HepG2 (cell line): ENCODE results near the gene WDR6. TPM values are rescaled to one million over a fixed set of nuclear protein-coding genes. Genes with fewer than 3 reads are reported as not detected.

ENCODE experiments used
- ATAC-seq: fragments of 200-7000 bp; cut with Tn5 transposase; 3 replicates; pipeline ENCODE4 v1.9.1; 2020; ENCODE audit warnings: mild to moderate bottlenecking, moderate library complexity
- BruUV-seq: library from RNA; stranded (reverse); fragments of 400-500 nt; replicated peaks from 2 replicates; lab custom pipeline; 2021; lab: Mats Ljungman, UMichigan
- CTCF ChIA-PET: fragments of 300-600 bp; formaldehyde crosslinking; extraction: SDS; loops from one replicate; lab custom pipeline; 2021; ENCODE audit warnings: low total read pairs, inconsistent platforms, low intra/inter-chr PET ratio; lab: Yijun Ruan, JAX
- POLR2A ChIA-PET: fragments of 350-600 bp; sonication (Branson Sonifier 250); formaldehyde crosslinking; loops from one replicate; lab custom pipeline; 2020; ENCODE audit warnings: antibody characterized with exemption, inconsistent platforms; lab: Yijun Ruan, JAX
- DNase-seq: peaks from one replicate; pipeline ENCODE4 v3.0.0-alpha.2; 2015; ENCODE audit warnings: low spot score
- FAIRE-seq: peaks from 3 replicates; lab custom pipeline; 2011; peaks lifted over from hg19 to GRCh38; lab: Jason Lieb, UNC
- H2AFZ ChIP-seq: one replicate; pipeline ENCODE4 v1.6.1; 2011; ENCODE audit warnings: low read length, inconsistent platforms
- H3K27ac ChIP-seq: fragments of 300-600 bp; 3 replicates; pipeline ENCODE4 v1.8.0; 2011; ENCODE audit warnings: mixed run types, mild to moderate bottlenecking, mixed read lengths, low read length, inconsistent platforms; ENCODE audit not compliant: insufficient read depth; ENCODE audit errors: extremely low read length
- H3K27me3 ChIP-seq, 2 experiments: fragments of 200-600 bp in 1 of 2; 2 replicates in 1 of 2; 3 replicates in 1 of 2; pipeline versions ENCODE4 v1.6.0 to v1.8.0; 2011; ENCODE audit warnings: low read length in 2 of 2, mild to moderate bottlenecking in 2 of 2, moderate library complexity in 2 of 2, inconsistent platforms in 1 of 2; ENCODE audit not compliant: insufficient read depth in 2 of 2, control insufficient read depth in 1 of 2
- H3K36me3 ChIP-seq, 2 experiments: fragments of 200-600 bp in 1 of 2; replicated peaks in 1 of 2; 2 replicates in 1 of 2; 3 replicates in 1 of 2; pipeline versions ENCODE4 v1.5.1 to v1.8.0; 2011; ENCODE audit warnings: low read length in 2 of 2, inconsistent platforms in 1 of 2; ENCODE audit not compliant: insufficient read depth in 2 of 2, control insufficient read depth in 1 of 2
- H3K4me1 ChIP-seq: 2 replicates; pipeline ENCODE4 v1.5.1; 2012; ENCODE audit warnings: low read length, inconsistent platforms; ENCODE audit not compliant: insufficient read depth
- H3K4me2 ChIP-seq: 2 replicates; pipeline ENCODE4 v1.6.0; 2011; ENCODE audit warnings: low read depth, low read length, inconsistent platforms
- H3K4me3 ChIP-seq, 3 experiments: fragments of 200-600 bp in 1 of 3; sonication (generic), shearing (Covaris generic) in 1 of 3; replicated peaks in 1 of 3; 2 replicates each; pipeline ENCODE4 v1.5.1; 2011 to 2016; ENCODE audit warnings: low read length in 3 of 3, inconsistent platforms in 2 of 3, low read depth in 2 of 3, mild to moderate bottlenecking in 2 of 3, control low read depth in 1 of 3, mixed read lengths in 1 of 3; ENCODE audit not compliant: insufficient read depth in 1 of 3
- H3K79me2 ChIP-seq: one replicate; pipeline ENCODE4 v1.6.1; 2011; ENCODE audit warnings: low read length, inconsistent platforms; ENCODE audit not compliant: insufficient read depth
- H3K9ac ChIP-seq: 2 replicates; pipeline ENCODE4 v1.6.0; 2011; ENCODE audit warnings: mild to moderate bottlenecking, low read depth, low read length, inconsistent platforms; ENCODE audit not compliant: insufficient read depth
- H3K9me3 ChIP-seq: 2 replicates; pipeline ENCODE4 v1.5.1; 2012; ENCODE audit warnings: mild to moderate bottlenecking, low read length
- H4K20me1 ChIP-seq: 2 replicates; pipeline ENCODE4 v1.6.0; 2011; ENCODE audit warnings: inconsistent platforms, mild to moderate bottlenecking, low read length, moderate library complexity; ENCODE audit not compliant: insufficient read depth
- ATF7 ChIP-seq, 2 experiments: fragments of 450-650 bp in 1 of 2; sonication (generic) in 1 of 2; formaldehyde crosslinking in 1 of 2; IDR thresholded peaks; 2 replicates each; pipeline versions ENCODE4 v1.4.0 to v1.6.1; 2016 to 2020; ENCODE audit warnings: antibody characterized with exemption in 1 of 2, mild to moderate bottlenecking in 1 of 2, missing genetic modification reagents in 1 of 2
- DNMT1 ChIP-seq: sonication (generic); formaldehyde crosslinking; IDR thresholded peaks from 2 replicates; pipeline ENCODE4 v1.5.1; 2020; ENCODE audit warnings: mild to moderate bottlenecking, missing genetic modification reagents
- JUN ChIP-seq: sonication (generic); formaldehyde crosslinking; IDR thresholded peaks from 2 replicates; pipeline ENCODE4 v1.4.0; 2020; ENCODE audit warnings: mild to moderate bottlenecking, missing genetic modification reagents
- MAFG ChIP-seq: sonication (generic); formaldehyde crosslinking; IDR thresholded peaks from 2 replicates; pipeline ENCODE4 v1.5.1; 2020; ENCODE audit warnings: mild to moderate bottlenecking, missing genetic modification reagents
- NRL ChIP-seq: sonication (generic); formaldehyde crosslinking; IDR thresholded peaks from 2 replicates; pipeline ENCODE4 v1.5.0; 2020; ENCODE audit warnings: missing genetic modification reagents, mild to moderate bottlenecking, moderate library complexity, borderline replicate concordance
- RBAK ChIP-seq: sonication (generic); formaldehyde crosslinking; IDR thresholded peaks from 2 replicates; pipeline ENCODE4 v1.5.1; 2020; ENCODE audit warnings: mild to moderate bottlenecking, missing genetic modification reagents
- SRSF4 ChIP-seq: fragments of 200-400 bp; formaldehyde crosslinking; IDR thresholded peaks from one replicate; pipeline ENCODE4 v1.6.1; 2018; ENCODE audit warnings: mild to moderate bottlenecking, low read depth, low read length, moderate library complexity; ENCODE audit not compliant: poor library complexity, severe bottlenecking
- TBL1XR1 ChIP-seq: fragments of 150-350 bp; IDR thresholded peaks from 2 replicates; pipeline ENCODE4 v1.6.1; 2014; ENCODE audit warnings: borderline replicate concordance, low read length; ENCODE audit not compliant: partially characterized antibody
- ZFP62 ChIP-seq: sonication (generic); formaldehyde crosslinking; IDR thresholded peaks from 2 replicates; pipeline ENCODE4 v1.4.0; 2020; ENCODE audit warnings: missing genetic modification reagents
- ZNF317 ChIP-seq: sonication (generic); formaldehyde crosslinking; IDR thresholded peaks from 2 replicates; pipeline ENCODE4 v1.5.0; 2020; ENCODE audit warnings: mild to moderate bottlenecking, missing genetic modification reagents
- ZNF678 ChIP-seq: sonication (generic); formaldehyde crosslinking; IDR thresholded peaks from 2 replicates; pipeline ENCODE4 v1.4.0; 2020; ENCODE audit warnings: mild to moderate bottlenecking, missing genetic modification reagents
- WGBS: methylation state at CpG from one replicate; pipeline ENCODE4 v1.1.6; 2017; ENCODE audit warnings: low lambda C conversion rate; 5-methylcytosine and 5-hydroxymethylcytosine counted together
- in situ Hi-C: cut with HindIII; loops from 2 replicates; pipeline ENCODE4 v1.10.0; 2017; ENCODE audit warnings: low pct_unique_long_range_greater_than_20kb; ENCODE audit not compliant: extremely low pct_ligation_motif_present
- intact Hi-C: fragments of 100-400 bp; cut with micrococcal nuclease; formaldehyde crosslinking; loops from one replicate; pipeline ENCODE4 v1.10.0; 2022; ENCODE audit not compliant: unreplicated experiment
- polyA plus RNA-seq, 8 experiments: library from polyadenylated mRNA; depleted of rRNA in 3 of 8; stranded (reverse) in 7 of 8; unstranded in 1 of 8; fragments of >200 nt; fragmentation: Illumina TruSeq in 4 of 8; extraction: Trizol in 4 of 8; gene quantifications; 2 replicates each; pipeline versions ENCODE4 v1.2.1 to v1.2.3, GENCODE V29; 2011 to 2016; ENCODE audit warnings: low read depth in 4 of 8, missing spikeins in 1 of 8, mixed read lengths in 1 of 8; ENCODE audit not compliant: insufficient read depth in 1 of 8
- total RNA-seq, 5 experiments: library from RNA; depleted of rRNA; stranded (reverse); fragments of >200 nt; fragmentation: Illumina TruSeq; extraction: Trizol; gene quantifications; 2 replicates each; pipeline ENCODE4 v1.2.3, GENCODE V29; 2016; ENCODE audit warnings: low read depth in 1 of 5
- TF ChIP-seq, protein P1 (sequence below): sonication (generic); formaldehyde crosslinking; IDR thresholded peaks from 2 replicates; pipeline ENCODE4 v1.8.1; 2023; ENCODE audit warnings: missing genetic modification reagents, inconsistent platforms, borderline replicate concordance
- TF ChIP-seq, protein P2 (sequence below), 2 experiments: sonication (generic) in 1 of 2; formaldehyde crosslinking in 1 of 2; IDR thresholded peaks; 2 replicates each; pipeline versions ENCODE4 v1.4.0 to v1.6.1; 2016 to 2020; ENCODE audit warnings: borderline replicate concordance in 1 of 2, low read depth in 1 of 2, mild to moderate bottlenecking in 1 of 2, missing genetic modification reagents in 1 of 2

The WDR6 gene
- total and polyA plus RNA-seq, 2 of the 13 experiments (the other 11 are each of a cell fraction or from before 2014, with no cell fraction given) = 73.4 to 139 TPM

DNA sequence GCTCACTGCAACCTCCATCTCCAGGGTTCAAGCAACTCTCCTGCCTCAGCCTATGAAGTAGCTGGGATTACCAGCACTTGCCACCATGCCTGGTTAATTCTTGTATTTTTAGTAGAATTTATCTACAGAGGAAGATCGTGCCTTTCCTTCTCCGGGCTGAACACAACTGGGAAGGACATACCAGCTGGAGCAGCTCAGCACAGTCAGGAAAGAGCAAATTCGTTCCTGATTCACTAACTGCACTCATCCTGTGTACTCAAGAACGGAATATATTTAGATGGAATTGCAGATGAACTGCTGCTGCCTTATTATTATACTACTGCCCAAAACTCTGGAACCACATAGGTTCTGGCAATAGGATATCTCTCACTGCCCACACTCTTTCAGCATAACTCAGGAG, 44.3 kb upstream of the WDR6 start:
- TF ChIP-seq NRL (CRISPR knock-in tag) (no peak), SRSF4 (no peak)
- TF ChIP-seq, all 625 proteins: peak for 0
- H3K4me1 ChIP-seq = no peaks in the 10 kb centered on the region
- H3K79me2 ChIP-seq = peaks cover 5% of the 10 kb centered on the region
- FAIRE-seq = no peak
- no peak overlapping the region for H3K4me2 ChIP-seq
- no peaks in the 10 kb centered on the region for H3K9me3 ChIP-seq
- intact Hi-C loops = no loop called here
- H4K20me1 ChIP-seq = no peaks in the 10 kb centered on the region
- no peak overlapping the region for H2AFZ ChIP-seq
- BruUV-seq = no TSS peak
- 90% methylated on average over 4 of the region's 4 CpGs for WGBS
- CTCF ChIA-PET = no interaction called here
- in situ Hi-C loops = no loop called here
- POLR2A ChIA-PET = no interaction called here
- no peak overlapping the region for H3K9ac ChIP-seq
- DNase-seq = no peak
- H3K4me3 ChIP-seq = no peak overlapping the region
- no peaks in the 10 kb centered on the region for H3K27me3 ChIP-seq
- no peak overlapping the region for H3K27ac ChIP-seq
- peaks cover 12 to 58% of the 10 kb centered on the region in 2 experiments for H3K36me3 ChIP-seq
- no peak for ATAC-seq

DNA sequence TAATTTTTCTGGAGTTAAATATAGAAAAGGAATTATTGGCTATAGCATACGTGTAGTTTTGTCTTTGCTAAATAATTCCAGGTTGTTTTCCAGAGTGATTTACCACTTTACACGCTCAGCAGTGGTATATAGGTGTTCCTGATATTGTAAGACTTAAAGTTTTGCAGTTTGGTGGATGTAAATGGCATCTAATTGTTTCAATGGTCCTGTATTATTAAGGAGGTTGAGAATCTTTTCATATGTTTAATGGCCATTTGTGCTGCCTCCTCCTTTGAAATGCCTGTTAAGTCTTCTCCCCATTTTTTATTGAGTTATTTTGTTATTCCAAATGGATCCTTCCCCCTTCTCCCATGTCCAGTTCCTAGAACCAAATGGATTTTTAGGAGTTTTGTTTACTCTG, 43.6 kb upstream of the WDR6 start:
- in situ Hi-C loops = no loop called here
- ChIA-PET CTCF (no interaction called here), POLR2A (no interaction called here)
- WGBS = 95% methylated on average over 2 of the region's 2 CpGs
- no peaks in the 10 kb centered on the region for H3K27me3 ChIP-seq
- H3K79me2 ChIP-seq = peaks cover 5% of the 10 kb centered on the region
- no peaks in the 10 kb centered on the region for H3K9me3 ChIP-seq
- no peak overlapping the region for H2AFZ ChIP-seq
- H3K4me3 ChIP-seq = no peak overlapping the region
- BruUV-seq = no TSS peak
- no peak overlapping the region for H3K4me2 ChIP-seq
- FAIRE-seq (no peak), ATAC-seq (no peak), DNase-seq (no peak)
- H3K36me3 ChIP-seq = peaks cover 15 to 58% of the 10 kb centered on the region in 2 experiments
- intact Hi-C loops = no loop called here
- no peak overlapping the region for H3K9ac ChIP-seq
- no peaks in the 10 kb centered on the region for H4K20me1 ChIP-seq
- H3K4me1 ChIP-seq = no peaks in the 10 kb centered on the region
- H3K27ac ChIP-seq = no peak overlapping the region
- TF ChIP-seq ATF7 (IDR thresholded peaks at IDR 0.05) = no peak
- TF ChIP-seq ATF7 (CRISPR knock-in tag; IDR thresholded peaks at IDR 0.05) = no peak
- TF ChIP-seq ZNF678 (CRISPR knock-in tag) = no peak
- TF ChIP-seq, protein P1, sequence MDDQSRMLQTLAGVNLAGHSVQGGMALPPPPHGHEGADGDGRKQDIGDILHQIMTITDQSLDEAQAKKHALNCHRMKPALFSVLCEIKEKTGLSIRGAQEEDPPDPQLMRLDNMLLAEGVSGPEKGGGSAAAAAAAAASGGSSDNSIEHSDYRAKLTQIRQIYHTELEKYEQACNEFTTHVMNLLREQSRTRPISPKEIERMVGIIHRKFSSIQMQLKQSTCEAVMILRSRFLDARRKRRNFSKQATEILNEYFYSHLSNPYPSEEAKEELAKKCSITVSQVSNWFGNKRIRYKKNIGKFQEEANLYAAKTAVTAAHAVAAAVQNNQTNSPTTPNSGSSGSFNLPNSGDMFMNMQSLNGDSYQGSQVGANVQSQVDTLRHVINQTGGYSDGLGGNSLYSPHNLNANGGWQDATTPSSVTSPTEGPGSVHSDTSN (CRISPR knock-in tag) = no peak
- no peak for TF ChIP-seq TBL1XR1
- no peak for TF ChIP-seq ZFP62
- no peak for TF ChIP-seq MAFG
- no peak for TF ChIP-seq RBAK (CRISPR knock-in tag)
- no peak for TF ChIP-seq DNMT1 (CRISPR knock-in tag)
- TF ChIP-seq JUN (CRISPR knock-in tag) = no peak
- TF ChIP-seq ZNF317 = no peak
- TF ChIP-seq, protein P2, sequence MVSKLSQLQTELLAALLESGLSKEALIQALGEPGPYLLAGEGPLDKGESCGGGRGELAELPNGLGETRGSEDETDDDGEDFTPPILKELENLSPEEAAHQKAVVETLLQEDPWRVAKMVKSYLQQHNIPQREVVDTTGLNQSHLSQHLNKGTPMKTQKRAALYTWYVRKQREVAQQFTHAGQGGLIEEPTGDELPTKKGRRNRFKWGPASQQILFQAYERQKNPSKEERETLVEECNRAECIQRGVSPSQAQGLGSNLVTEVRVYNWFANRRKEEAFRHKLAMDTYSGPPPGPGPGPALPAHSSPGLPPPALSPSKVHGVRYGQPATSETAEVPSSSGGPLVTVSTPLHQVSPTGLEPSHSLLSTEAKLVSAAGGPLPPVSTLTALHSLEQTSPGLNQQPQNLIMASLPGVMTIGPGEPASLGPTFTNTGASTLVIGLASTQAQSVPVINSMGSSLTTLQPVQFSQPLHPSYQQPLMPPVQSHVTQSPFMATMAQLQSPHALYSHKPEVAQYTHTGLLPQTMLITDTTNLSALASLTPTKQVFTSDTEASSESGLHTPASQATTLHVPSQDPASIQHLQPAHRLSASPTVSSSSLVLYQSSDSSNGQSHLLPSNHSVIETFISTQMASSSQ (IDR thresholded peaks at IDR 0.05; ENCODE audit: low read depth) = no peak
- TF ChIP-seq, protein P2 (CRISPR knock-in tag; IDR thresholded peaks at IDR 0.05; ENCODE audit: borderline replicate concordance) = no peak
